Measurements from ENCODE around the gene ZMPSTE24. TPM values are rescaled to one million over a fixed set of nuclear protein-coding genes. Genes with fewer than 3 reads are reported as not detected.

Gene ZMPSTE24
- polyA plus RNA-seq, 3 donors: 6.4 to 45.6 (median 36.0) TPM

DNA sequence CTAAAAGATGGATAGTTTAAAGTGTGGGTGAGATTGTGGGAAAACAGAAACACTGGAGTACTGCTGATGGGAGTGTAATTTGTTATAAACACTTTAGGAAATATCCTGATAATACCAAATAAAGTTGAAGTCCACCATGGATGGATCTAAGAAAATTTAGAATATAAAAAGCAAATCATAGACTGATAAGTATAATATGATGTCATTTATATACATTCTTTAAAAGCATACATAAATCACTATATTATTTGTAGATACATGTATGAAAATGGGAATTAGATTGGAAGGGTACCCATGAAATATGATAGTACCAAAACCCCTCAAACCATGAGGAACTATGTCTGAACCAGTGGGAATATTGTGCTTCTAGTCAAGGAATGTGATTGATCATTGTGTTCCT is 7.9 kb downstream of the ZMPSTE24 start:
- TF ChIP-seq, protein P1, sequence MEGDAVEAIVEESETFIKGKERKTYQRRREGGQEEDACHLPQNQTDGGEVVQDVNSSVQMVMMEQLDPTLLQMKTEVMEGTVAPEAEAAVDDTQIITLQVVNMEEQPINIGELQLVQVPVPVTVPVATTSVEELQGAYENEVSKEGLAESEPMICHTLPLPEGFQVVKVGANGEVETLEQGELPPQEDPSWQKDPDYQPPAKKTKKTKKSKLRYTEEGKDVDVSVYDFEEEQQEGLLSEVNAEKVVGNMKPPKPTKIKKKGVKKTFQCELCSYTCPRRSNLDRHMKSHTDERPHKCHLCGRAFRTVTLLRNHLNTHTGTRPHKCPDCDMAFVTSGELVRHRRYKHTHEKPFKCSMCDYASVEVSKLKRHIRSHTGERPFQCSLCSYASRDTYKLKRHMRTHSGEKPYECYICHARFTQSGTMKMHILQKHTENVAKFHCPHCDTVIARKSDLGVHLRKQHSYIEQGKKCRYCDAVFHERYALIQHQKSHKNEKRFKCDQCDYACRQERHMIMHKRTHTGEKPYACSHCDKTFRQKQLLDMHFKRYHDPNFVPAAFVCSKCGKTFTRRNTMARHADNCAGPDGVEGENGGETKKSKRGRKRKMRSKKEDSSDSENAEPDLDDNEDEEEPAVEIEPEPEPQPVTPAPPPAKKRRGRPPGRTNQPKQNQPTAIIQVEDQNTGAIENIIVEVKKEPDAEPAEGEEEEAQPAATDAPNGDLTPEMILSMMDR (IDR thresholded peaks at IDR 0.05): no peak
- H4K20me1 ChIP-seq (ENCODE audit: insufficient read depth, low read length): peaks cover 21% of the 10 kb centered on the region
- no peak overlapping the region for H2AFZ ChIP-seq (ENCODE audit: insufficient read depth, low read depth, low read length, poor library complexity, severe bottlenecking)

DNA sequence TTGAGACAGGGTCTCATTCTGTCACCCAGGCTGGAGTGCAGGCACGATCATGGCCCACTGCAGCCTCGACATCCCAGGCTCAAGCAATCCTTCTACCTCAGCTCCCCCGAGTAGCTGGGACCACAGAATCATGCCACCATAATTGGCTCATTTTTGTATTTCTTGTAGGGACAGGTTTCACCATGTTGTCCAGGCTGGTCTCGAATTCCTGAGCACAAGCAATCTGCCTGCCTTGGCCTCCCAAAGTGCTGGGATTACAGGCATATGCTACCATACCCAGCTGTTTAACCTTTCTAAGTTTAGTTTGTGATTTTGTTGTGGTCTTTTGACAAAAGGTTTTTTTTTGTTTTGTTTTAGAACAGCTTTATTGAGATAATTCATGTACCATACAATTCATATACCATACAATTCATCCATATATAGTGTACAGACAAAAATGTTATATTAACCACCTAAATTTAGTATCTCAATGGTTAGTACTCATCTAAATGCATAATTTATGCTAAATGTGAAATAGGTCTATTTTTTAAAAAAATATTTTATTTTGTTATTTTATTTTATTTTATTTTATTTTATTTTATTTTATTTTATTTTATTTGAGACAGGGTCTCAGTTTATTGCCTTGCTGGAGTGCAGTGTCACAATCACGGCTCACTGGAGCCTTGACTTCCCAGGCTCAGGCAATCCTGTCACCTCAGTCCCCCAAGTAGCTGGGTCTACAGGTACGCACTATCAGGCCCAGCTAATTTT is 8.9 kb downstream of the ZMPSTE24 start:
- no peak overlapping the region for H3K4me3 Mint-ChIP-seq
- Histone ChIP-seq H3K27ac (ENCODE audit: low read depth in 1 of 2, low read length in 2 of 2) (no peak overlapping the region), H3K4me3 (replicated peaks in 1 of 3; ENCODE audit: low read depth in 2 of 3, low read length in 3 of 3) (no peak overlapping the region), H3K4me1 (ENCODE audit: control insufficient read depth in 1 of 2, insufficient read depth in 2 of 2, low read length in 2 of 2) (no peaks in the 10 kb centered on the region), H3K27me3 (ENCODE audit: control insufficient read depth in 2 of 2, insufficient read depth in 2 of 2, low read length in 2 of 2) (no peaks in the 10 kb centered on the region), H3K9me3 (replicated peaks in 1 of 2; ENCODE audit: control insufficient read depth in 1 of 2, insufficient read depth in 1 of 2, low read length in 2 of 2) (no peaks in the 10 kb centered on the region), H3K4me2 (replicated peaks; ENCODE audit: extremely low read depth, low read length, poor library complexity, severe bottlenecking) (no peak overlapping the region), H3K9ac (ENCODE audit: insufficient read depth, low read length, poor library complexity, severe bottlenecking) (no peak overlapping the region), H2AFZ (ENCODE audit: insufficient read depth, low read depth, low read length, poor library complexity, severe bottlenecking) (no peak overlapping the region), H3K79me2 (ENCODE audit: insufficient read depth, low read length) (peaks cover 36% of the 10 kb centered on the region), H3K36me3 (replicated peaks in 1 of 2; ENCODE audit: control insufficient read depth in 1 of 2, insufficient read depth in 2 of 2, low read length in 2 of 2) (peaks cover 84 to 98% of the 10 kb centered on the region in 2 donors), H4K20me1 (ENCODE audit: insufficient read depth, low read length) (peaks cover 21% of the 10 kb centered on the region)
- WGBS (ENCODE audit: insufficient coverage): 80% methylated on average over 1 of the region's 6 CpGs
- peaks cover 64 to 83% of the 10 kb centered on the region in 2 donors for H3K36me3 Mint-ChIP-seq
- H3K27me3 Mint-ChIP-seq (ENCODE audit: low read depth in 3 of 3): no peaks in the 10 kb centered on the region
- TF ChIP-seq, protein P1 (IDR thresholded peaks at IDR 0.05): no peak
- no peaks in the 10 kb centered on the region for H3K4me1 Mint-ChIP-seq
- H3K9me3 Mint-ChIP-seq: no peaks in the 10 kb centered on the region
- no peak for DNase-seq
- intact Hi-C loops (cut with micrococcal nuclease): loop anchor here in 1 of 2 donors (5.0 kb wide), 1 partner anchor 45 kb away; no protein-coding TSS in a partner anchor
- H3K27ac Mint-ChIP-seq: peak overlapping the region in 1 of 7 donors; percentile 79

More for the DNA sequence above, 7.9 kb downstream of the ZMPSTE24 start:
- Histone ChIP-seq H3K36me3 (replicated peaks in 1 of 2; ENCODE audit: control insufficient read depth in 1 of 2, insufficient read depth in 2 of 2, low read length in 2 of 2) (peaks cover 84 to 98% of the 10 kb centered on the region in 2 donors), H3K4me1 (ENCODE audit: control insufficient read depth in 1 of 2, insufficient read depth in 2 of 2, low read length in 2 of 2) (no peaks in the 10 kb centered on the region), H3K9me3 (replicated peaks in 1 of 2; ENCODE audit: control insufficient read depth in 1 of 2, insufficient read depth in 1 of 2, low read length in 2 of 2) (no peaks in the 10 kb centered on the region), H3K79me2 (ENCODE audit: insufficient read depth, low read length) (peaks cover 43% of the 10 kb centered on the region), H3K9ac (ENCODE audit: insufficient read depth, low read length, poor library complexity, severe bottlenecking) (no peak overlapping the region), H3K27ac (ENCODE audit: low read depth in 1 of 2, low read length in 2 of 2) (peak overlapping the region in 1 of 2 donors; percentile 45), H3K4me2 (replicated peaks; ENCODE audit: extremely low read depth, low read length, poor library complexity, severe bottlenecking) (no peak overlapping the region), H3K4me3 (replicated peaks in 1 of 3; ENCODE audit: low read depth in 2 of 3, low read length in 3 of 3) (no peak overlapping the region), H3K27me3 (ENCODE audit: control insufficient read depth in 2 of 2, insufficient read depth in 2 of 2, low read length in 2 of 2) (no peaks in the 10 kb centered on the region)
- H3K36me3 Mint-ChIP-seq: peaks cover 66 to 85% of the 10 kb centered on the region in 2 donors
- H3K27me3 Mint-ChIP-seq (ENCODE audit: low read depth in 3 of 3): no peaks in the 10 kb centered on the region
- no peak overlapping the region for H3K4me3 Mint-ChIP-seq
- H3K4me1 Mint-ChIP-seq: no peaks in the 10 kb centered on the region
- DNase-seq: no peak
- H3K9me3 Mint-ChIP-seq: no peaks in the 10 kb centered on the region
- H3K27ac Mint-ChIP-seq: no peak overlapping the region
- intact Hi-C loops (cut with micrococcal nuclease): loop anchor here in 1 of 2 donors (5.0 kb wide), 1 partner anchor 46 kb away; no protein-coding TSS in a partner anchor
